Hepatic stellate cell (primary cell): ENCODE results near the gene ASAP2.
A peak's percentile ranks its signal among the peaks of the same experiment; 100 is the strongest.

ENCODE experiments used
- DNase-seq: peaks from one replicate; pipeline ENCODE4 v3.0.0; 2011; ENCODE audit warnings: low spot score

The ASAP2 gene

GRCh38 chr2:9205963-9206948 is at the start of gene ASAP2:
ASAP2 (plus strand) TSS chr2:9206812; CDS start chr2:9207105, 293 bp downstream.
- DNase-seq = peak; percentile 87

- DNase-seq = no peak
These were observed 47.5 kb upstream of the ASAP2 start for GRCh38 chr2:9158786-9159779.

GRCh38 chr2:9160732-9161131 is 45.9 kb upstream of the ASAP2 start:
- no peak for DNase-seq

GRCh38 chr2:9162841-9163240 is 43.8 kb upstream of the ASAP2 start:
- DNase-seq = no peak

- DNase-seq = peak; percentile 55
These were observed 43.1 kb upstream of the ASAP2 start for GRCh38 chr2:9163306-9164111.

- DNase-seq = no peak
These were observed 42.5 kb upstream of the ASAP2 start for GRCh38 chr2:9164112-9164608.

GRCh38 chr2:9165625-9166024 is 41.0 kb upstream of the ASAP2 start:
- DNase-seq = no peak

- no peak for DNase-seq
These were observed 39.8 kb upstream of the ASAP2 start for GRCh38 chr2:9166579-9167377.

GRCh38 chr2:9167718-9168657 is 38.6 kb upstream of the ASAP2 start:
- no peak for DNase-seq

GRCh38 chr2:9168821-9169221 is 37.8 kb upstream of the ASAP2 start:
- DNase-seq = no peak

- DNase-seq = no peak
These were observed 37.1 kb upstream of the ASAP2 start for GRCh38 chr2:9169349-9170107.

GRCh38 chr2:9170458-9171130 is 36.0 kb upstream of the ASAP2 start:
- DNase-seq = no peak

GRCh38 chr2:9174771-9175437 is 31.7 kb upstream of the ASAP2 start:
- DNase-seq = peak; percentile 59

- DNase-seq = no peak
These were observed 28.3 kb upstream of the ASAP2 start for GRCh38 chr2:9178110-9178903.

GRCh38 chr2:9178904-9179571 is 27.6 kb upstream of the ASAP2 start:
- DNase-seq = peak; percentile 66

- DNase-seq = peak; percentile 92
These were observed 26.9 kb upstream of the ASAP2 start for GRCh38 chr2:9179572-9180201.
